T-helper 1 cell treated with Interleukin-12 subunit alpha and Interleukin-12 subunit beta and Interleukin-4 antibody, amounts not matched to agents 30 ng/mL and 1 ng/mL, for 36 hours (primary cell): ENCODE data around the gene BGN. TPM values are rescaled to one million over a fixed set of nuclear protein-coding genes. Genes with fewer than 3 reads are reported as not detected.

Experiments
- intact Hi-C: fragments of 100-400 bp; cut with micrococcal nuclease; formaldehyde crosslinking; loops from one replicate; pipeline ENCODE4 v1.15.1; 2024
- total RNA-seq: library from RNA; stranded (reverse); gene quantifications from 2 replicates; pipeline ENCODE4 v1.2.3, GENCODE V29; 2022

Gene BGN
- total RNA-seq, 1 donor from 2014 or later, result not detected

DNA sequence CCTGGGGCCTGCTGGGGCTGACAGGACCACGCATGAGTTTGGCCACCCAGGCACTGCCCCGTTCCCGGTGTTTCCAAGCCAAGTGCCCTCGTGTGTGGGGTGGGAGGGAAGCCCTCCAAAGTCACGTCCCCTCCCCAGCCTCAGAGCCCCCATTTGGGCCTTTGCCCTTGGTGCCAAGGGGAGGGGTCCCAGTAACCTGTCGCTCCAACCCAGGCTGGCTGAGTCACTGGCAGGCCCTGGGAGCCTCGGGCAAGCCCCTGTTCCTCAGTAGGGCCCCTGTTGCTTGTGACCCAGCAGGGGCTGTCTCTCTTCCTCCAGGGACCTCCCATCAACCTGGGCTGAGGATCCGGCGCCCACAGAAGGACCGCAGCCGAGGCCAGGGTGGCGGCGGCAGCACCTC lies 13.7 kb upstream of the BGN start:
- intact Hi-C loops, result no loop called here

GRCh38 chrX:153482376-153483015 lies 12.3 kb upstream of the BGN start:
- intact Hi-C loops, result no loop called here

GRCh38 chrX:153485396-153486080 lies 9.2 kb upstream of the BGN start:
- intact Hi-C loops, result no loop called here

DNA sequence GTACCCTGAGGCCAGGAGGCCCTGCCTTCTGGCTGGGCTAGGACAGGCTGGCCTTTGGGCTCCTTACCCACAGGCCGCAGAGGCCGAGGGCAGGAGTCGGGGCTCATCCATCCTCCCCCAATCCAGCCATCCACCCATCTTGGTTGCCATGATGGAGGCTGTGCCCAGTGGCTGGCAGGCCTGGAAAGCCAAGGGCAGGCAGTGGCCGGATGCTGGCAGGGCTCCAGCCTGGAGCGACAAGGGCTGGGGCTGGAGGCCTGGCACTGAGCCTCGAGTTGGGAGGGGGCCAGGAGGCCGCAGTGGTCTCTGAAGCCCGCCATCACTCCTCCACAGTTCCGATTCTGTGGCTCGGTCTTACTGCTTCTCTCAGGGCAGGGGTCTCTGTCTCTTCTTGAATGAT lies 8.6 kb upstream of the BGN start:
- intact Hi-C loops, result no loop called here

DNA sequence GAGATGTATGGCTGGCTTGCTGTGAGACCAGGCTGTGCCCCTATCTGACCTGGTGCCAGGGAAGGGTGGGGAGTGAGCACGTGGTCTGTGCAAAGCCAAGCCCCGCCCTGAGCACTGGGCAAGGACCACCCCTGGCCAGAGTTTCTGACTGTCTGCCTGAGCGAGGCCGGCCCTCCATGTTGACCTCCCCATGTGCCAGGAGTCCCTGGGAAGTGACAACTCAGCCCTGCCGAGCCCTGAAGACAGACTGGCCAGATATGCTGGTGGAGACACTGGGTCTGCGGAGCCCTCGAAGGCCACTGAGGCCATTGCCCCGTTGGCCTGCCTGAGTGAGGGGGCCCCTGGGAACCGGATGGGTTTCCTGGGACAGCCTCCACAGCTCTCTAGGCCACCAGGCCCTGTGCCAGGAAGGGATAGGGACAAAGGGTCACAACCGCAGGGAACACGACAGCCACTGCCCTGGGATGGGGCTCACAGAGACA lies 7.1 kb upstream of the BGN start:
- intact Hi-C loops, result no loop called here

- intact Hi-C loops, result no loop called here
Measured at GRCh38 chrX:153488231-153488914, 6.4 kb upstream of the BGN start.

DNA sequence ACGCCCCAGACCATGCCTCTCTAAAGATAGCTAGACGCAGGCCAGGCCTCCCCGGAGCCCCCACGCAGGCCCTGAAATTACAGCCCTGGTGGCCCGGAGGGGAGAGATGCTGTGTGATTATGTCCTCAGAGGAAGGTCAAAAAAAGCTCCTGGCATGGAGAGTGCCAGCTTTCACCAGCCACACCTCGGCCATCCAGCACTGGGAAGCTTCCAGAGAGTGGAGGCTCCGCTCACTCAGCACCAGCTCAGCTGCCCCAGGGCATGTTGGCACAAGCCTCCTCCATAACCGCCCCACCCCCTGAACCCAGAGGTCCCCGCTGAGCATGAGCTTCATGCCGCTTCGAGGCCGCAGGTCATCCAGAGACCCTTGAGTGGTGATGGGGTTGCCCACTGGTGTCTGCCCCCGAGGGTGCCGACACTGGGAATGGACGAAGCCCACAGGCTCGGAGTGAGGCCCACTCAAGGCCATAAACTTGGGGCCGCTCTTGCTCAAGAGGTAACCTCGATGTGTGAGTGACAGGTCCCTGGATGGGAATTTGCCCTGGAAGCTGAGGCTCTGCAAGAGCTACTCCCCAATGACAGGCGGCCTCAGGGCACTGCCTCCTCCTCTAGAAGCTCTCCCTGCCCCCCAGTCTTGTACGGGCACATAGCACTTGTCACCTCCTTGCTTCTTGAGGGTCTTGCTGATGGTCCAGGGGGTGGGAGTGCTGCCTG lies 4.4 kb upstream of the BGN start:
- intact Hi-C loops, result no loop called here

GRCh38 chrX:153491351-153491914 lies 3.3 kb upstream of the BGN start:
- intact Hi-C loops, result no loop called here

DNA sequence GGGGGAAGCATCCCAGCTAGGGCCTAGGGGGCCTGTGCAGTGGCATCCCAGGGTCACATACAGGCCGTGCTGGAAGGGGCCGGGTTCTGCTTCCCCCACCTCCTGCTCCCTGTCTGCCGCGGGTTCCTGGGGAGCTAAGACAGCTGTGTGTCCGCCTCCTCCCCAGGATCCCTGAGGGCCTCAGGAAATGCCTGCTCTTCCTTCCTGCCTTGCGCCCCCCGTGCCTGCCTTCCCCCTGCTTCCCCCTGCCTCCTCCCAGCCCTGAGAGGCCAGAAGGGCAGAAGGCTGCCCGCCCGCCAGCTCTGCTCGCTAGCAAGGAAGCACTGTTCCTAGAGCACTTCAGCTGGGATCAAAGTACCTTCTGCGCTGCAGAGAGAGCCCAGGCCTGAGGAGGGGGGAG lies 2.9 kb upstream of the BGN start:
- intact Hi-C loops, result no loop called here

DNA sequence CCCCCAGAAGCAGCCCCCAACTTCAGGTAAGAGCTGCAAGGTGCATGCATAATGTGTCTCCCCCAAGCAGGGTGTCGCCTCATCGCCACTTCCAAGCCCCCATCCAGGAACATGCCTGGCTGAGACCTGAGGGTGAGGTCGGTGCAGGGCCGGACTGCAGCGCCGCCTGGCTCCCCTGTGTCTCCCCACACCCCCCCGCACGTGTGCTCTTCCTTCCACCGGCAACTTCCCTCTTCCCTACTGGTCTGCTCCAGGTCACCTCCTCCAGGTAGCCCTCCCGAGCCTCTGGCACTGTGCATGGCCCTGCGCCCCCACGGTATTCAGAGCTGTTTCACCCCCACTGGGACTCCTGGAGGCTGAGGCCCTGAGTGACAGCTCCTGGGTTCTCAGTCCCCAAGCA lies 2.2 kb upstream of the BGN start:
- intact Hi-C loops, result no loop called here

DNA sequence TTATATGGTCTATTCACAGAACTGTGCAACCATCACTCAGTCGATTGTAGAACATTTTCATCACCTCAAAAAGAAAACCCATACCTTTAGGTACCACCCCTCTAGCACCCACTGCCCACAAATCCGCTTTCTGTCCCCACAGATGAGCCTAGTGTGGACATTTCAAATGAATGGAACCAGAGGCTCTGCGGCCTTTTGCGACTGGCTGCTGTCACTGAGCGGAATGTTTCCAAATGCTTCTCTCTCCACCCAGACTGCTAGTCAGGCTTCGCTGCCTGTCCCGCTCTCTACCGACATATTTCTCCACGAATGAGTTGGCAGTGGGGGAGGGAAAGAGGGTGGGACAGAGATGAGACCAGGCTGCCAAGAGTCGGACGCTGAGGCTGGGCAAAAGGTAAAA lies 1.7 kb upstream of the BGN start:
- intact Hi-C loops, result no loop called here

DNA sequence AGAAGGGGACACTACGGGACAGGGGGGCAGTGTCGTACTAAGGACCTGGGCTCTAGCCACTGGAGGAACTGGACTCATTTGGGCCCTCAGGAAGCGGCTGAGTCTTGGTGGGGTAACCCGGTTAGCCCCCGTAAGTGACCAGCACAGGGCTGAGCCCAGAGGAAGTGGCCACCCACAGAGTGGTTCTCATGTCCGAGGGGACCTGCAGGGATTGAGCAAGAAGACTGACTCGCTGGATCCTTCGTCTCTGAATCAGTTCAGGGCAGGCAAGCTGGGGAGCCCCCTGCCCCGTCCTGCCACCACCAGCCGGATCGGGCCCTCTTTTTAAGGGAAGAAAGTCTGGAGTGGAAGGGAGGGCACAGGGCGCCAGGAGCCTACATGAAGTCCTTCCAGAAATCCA lies 719 bp upstream of the BGN start:
- intact Hi-C loops, result no loop called here

DNA sequence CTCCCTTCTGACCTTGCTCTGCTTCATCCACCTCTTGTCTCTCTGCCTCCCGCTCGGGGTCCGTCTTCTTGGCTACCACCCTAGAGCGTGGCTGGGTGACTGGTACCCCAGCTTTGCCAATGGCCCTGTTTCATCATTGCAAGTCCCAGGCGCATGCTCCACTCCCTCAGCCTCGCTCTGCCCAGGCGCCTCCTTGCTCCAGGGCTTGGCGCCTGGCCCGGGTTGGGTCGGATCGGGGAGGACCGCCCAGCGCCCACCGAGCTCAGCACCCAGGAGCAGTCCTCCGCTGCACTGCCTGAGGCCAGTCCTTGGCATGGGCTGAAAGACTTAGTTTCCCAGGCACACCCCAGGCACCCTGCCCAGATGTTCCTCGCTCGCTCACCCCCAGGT lies 577 bp downstream of the BGN start:
- intact Hi-C loops, result no loop called here

DNA sequence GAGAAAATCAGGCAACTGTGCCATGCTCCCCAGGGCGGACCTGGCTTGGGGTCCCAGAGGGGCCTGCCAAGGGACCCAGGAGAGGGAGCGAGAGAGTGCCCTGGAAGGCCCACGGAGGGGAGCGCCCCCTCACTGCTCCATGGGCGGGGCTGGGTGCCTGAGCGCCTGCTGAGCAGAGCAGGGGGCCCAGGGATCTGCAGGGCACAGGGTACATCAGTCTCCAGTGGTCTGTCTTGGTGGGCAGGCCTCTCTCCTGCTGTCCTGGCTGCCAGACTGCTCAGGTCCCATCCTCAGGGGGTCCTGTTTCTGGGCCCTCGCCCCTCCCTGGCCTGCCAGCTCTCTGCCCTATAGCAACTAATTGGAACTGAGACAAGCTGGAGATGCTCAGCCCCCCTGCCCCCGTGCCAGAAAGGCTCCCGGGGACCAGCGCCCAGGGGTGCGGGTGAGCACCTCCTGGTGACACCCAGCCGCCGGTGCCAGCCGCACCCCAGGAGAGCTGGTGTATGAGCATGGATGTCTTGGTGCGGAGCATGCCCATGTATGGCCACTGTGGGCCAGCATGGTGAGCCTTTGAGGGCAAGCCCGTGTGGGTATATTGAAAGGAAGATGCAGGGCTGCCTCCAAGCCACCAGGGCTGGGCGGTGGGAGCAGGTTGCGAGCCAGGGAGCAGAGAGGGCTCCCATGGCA lies 1.3 kb downstream of the BGN start:
- intact Hi-C loops, result no loop called here

- intact Hi-C loops, result no loop called here
Measured at GRCh38 chrX:153496590-153496959, 1.8 kb downstream of the BGN start.

- intact Hi-C loops, result no loop called here
Measured at GRCh38 chrX:153498453-153498852, 3.7 kb downstream of the BGN start.

DNA sequence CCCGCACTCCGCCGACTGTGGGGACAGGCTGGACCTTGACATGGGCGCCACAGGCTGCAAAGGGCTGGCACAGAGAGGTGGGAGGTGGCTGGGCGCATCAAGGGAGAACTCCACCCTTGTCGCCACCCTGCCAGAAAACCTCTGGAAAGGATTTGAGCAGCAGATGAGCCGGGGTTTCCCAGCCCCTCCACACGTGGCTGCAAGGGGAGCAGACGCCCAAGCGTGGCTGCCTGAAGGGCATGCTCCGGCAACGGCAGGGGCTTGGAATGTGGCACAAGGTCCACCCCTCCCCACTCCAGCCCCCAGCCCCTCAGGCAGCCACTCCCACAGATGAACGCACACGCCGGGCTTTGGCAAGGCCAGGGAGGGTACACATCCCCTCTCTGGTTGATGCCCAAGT lies 4.6 kb downstream of the BGN start:
- intact Hi-C loops, result no loop called here

DNA sequence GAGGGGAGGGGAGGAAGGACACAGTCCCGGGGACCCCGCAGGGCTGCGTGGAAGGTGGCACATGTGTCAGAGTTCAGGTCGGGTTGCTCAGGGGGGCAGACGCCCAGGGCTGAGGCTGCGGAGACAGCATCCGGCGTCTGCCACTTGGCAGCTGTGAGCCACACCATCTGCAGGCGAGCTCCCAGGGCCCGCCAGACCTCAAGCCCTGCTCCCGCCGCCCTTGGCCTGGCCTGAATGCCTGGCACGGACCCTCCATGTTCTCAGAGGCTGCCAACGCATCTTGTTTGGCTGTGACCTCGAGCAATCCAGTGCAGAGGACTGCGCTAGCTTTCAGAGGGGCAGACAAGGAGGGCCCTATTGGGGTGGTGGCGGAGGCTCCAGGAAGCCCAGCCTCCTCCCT lies 5.1 kb downstream of the BGN start:
- intact Hi-C loops, result no loop called here

DNA sequence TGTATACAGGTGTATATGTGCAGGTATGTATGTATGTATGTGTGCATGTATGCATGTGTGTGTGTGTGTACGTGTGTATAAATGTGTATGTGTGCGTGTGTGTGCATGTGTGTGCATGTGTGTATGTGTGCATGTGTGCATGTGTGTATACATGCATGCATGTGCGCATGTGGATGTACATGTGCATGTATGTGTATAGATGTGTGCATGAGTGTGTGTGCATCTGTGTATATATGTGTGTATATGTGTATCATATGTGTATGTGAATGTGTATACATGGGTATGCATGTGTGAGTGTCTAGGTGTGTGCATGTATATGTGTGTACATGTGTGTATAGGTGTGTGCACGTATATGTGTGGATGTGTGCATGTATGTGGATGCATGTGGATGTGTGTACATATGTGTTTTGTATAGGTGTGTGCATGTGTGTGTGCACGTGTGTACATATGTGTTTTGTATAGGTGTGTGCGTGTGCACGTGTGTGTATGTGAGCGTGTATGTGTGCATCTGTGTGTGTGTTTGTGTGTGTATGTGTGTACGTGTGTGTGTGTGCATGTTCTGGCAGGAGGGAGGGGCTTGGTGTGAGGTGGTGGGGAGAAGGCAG lies 6.0 kb downstream of the BGN start:
- intact Hi-C loops, result no loop called here

GRCh38 chrX:153501530-153501929 lies 6.8 kb downstream of the BGN start:
- intact Hi-C loops, result no loop called here

- intact Hi-C loops, result no loop called here
Measured at GRCh38 chrX:153502131-153502530, 7.4 kb downstream of the BGN start.
